Measurements from ENCODE around the gene GZMM.

Gene GZMM

GRCh38 chr19:535017-535835, 8.6 kb upstream of the GZMM start:
- DNase-seq (ENCODE audit: low read depth): no peak

GRCh38 chr19:536031-536880, 7.6 kb upstream of the GZMM start:
- no peak for DNase-seq (ENCODE audit: low read depth)

GRCh38 chr19:536881-537404, 6.9 kb upstream of the GZMM start:
- no peak for DNase-seq (ENCODE audit: low read depth)

GRCh38 chr19:538641-539428, 5.0 kb upstream of the GZMM start:
- no peak for DNase-seq (ENCODE audit: low read depth)

- DNase-seq (ENCODE audit: low read depth): no peak
These were observed 4.3 kb upstream of the GZMM start for GRCh38 chr19:539429-540030.

- no peak for DNase-seq (ENCODE audit: low read depth)
These were observed 2.8 kb upstream of the GZMM start for GRCh38 chr19:540867-541637.

GRCh38 chr19:541699-542098, 2.2 kb upstream of the GZMM start:
- DNase-seq (ENCODE audit: low read depth): no peak

GRCh38 chr19:542173-542866, 1.5 kb upstream of the GZMM start:
- DNase-seq (ENCODE audit: low read depth): no peak

- no peak for DNase-seq (ENCODE audit: low read depth)
These were observed 3.3 kb downstream of the GZMM start for GRCh38 chr19:547117-547516.

GRCh38 chr19:547836-548720, 4.2 kb downstream of the GZMM start:
- DNase-seq (ENCODE audit: low read depth): no peak

GRCh38 chr19:548886-549830, 5.3 kb downstream of the GZMM start:
- DNase-seq (ENCODE audit: low read depth): no peak

GRCh38 chr19:554817-555216, 11.0 kb downstream of the GZMM start:
- DNase-seq (ENCODE audit: low read depth): no peak

GRCh38 chr19:555474-555808, 11.6 kb downstream of the GZMM start:
- DNase-seq (ENCODE audit: low read depth): no peak

- no peak for DNase-seq (ENCODE audit: low read depth)
These were observed 12.9 kb downstream of the GZMM start for GRCh38 chr19:556611-557382.

- no peak for DNase-seq (ENCODE audit: low read depth)
These were observed 15.1 kb downstream of the GZMM start for GRCh38 chr19:558770-559439.

- no peak for DNase-seq (ENCODE audit: low read depth)
These were observed 16.3 kb downstream of the GZMM start for GRCh38 chr19:560121-560520.

- no peak for DNase-seq (ENCODE audit: low read depth)
These were observed 22.6 kb downstream of the GZMM start for GRCh38 chr19:566403-566802.
